ENCODE measurements around the gene PAX4. TPM values are rescaled to one million over a fixed set of nuclear protein-coding genes. Genes with fewer than 3 reads are reported as not detected.

Gene PAX4
- total and polyA plus RNA-seq, 2 donors (not counting 3 experiments of a cell fraction or from before 2014, with no cell fraction given) = not detected

DNA sequence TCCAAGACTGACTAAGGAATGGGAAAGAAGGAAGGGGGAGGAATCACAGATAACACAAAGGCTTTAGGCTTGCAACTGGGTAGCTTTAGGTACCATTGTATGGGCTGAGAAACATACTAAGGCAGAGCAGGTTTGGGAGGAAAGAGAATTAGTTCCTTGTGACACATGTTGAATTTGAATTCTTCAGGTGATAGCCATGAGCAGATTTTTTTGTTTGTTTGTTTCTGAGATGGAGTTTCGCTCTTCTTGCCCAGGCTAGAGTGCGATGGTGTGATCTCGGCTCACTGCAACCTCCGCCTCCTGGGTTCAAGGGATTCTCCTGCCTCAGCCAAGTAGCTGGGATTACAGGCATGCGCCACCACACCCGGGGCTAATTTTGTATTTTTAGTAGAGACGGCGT is 29.7 kb upstream of the PAX4 start:
- peaks cover 6% of the 10 kb centered on the region for H3K4me1 ChIP-seq (ENCODE audit: control insufficient read depth, extremely low read depth, insufficient read depth, low read length)
- H2AFZ ChIP-seq (ENCODE audit: low read depth, low read length) = no peak overlapping the region
- ChIA-PET POLR2A (no interaction called here), CTCF (no interaction called here)
- H3K27ac ChIP-seq (ENCODE audit: insufficient read depth, low read depth, low read length) = no peak overlapping the region
- intact Hi-C loops (cut with micrococcal nuclease) (no loop called here), dilution Hi-C loops (cut with MboI; ENCODE audit: extremely low pct_ligation_motif_present, low sequenced_read_pairs) (no loop called here)
- FAIRE-seq = no peak
- BruUV-seq (replicated peaks) = no TSS peak
- no peak overlapping the region for H3K4me3 ChIP-seq (replicated peaks in 1 of 3; ENCODE audit: insufficient read depth in 1 of 3, low read depth in 1 of 3, low read length in 3 of 3)
- no peaks in the 10 kb centered on the region for H4K20me1 ChIP-seq (replicated peaks; ENCODE audit: control insufficient read depth, extremely low read depth, insufficient read depth, low read length)
- no peaks in the 10 kb centered on the region for H3K9me3 ChIP-seq (replicated peaks; ENCODE audit: control insufficient read depth, insufficient read depth, low read length)
- no peaks in the 10 kb centered on the region for H3K36me3 ChIP-seq (ENCODE audit: control insufficient read depth in 2 of 2, extremely low read depth in 1 of 2, insufficient read depth in 2 of 2, low read length in 2 of 2)
- no peak for DNase-seq (ENCODE audit: low read depth, low spot score)
- no peak overlapping the region for H3K9ac ChIP-seq (replicated peaks; ENCODE audit: extremely low read depth, insufficient read depth, low read length)
- H3K27me3 ChIP-seq (ENCODE audit: control insufficient read depth in 2 of 2, insufficient read depth in 2 of 2, low read length in 2 of 2) = peaks cover 2 to 3% of the 10 kb centered on the region in 2 experiments
- no peak overlapping the region for H3K4me2 ChIP-seq (ENCODE audit: insufficient read depth, low read length)
- TF ChIP-seq GATA2 (IDR thresholded peaks at IDR 0.05; ENCODE audit: insufficient read depth, insufficient read length, low read depth, low read length) = no peak
- no peak for TF ChIP-seq POLR2A (IDR thresholded peaks at IDR 0.05; ENCODE audit: low read depth, low read length)
- H3K9me1 ChIP-seq (replicated peaks; ENCODE audit: control insufficient read depth, extremely low read depth, insufficient read depth, low read length) = no peaks in the 10 kb centered on the region
- peaks cover 6% of the 10 kb centered on the region for H3K79me2 ChIP-seq (ENCODE audit: control insufficient read depth, insufficient read depth, low read length)

DNA sequence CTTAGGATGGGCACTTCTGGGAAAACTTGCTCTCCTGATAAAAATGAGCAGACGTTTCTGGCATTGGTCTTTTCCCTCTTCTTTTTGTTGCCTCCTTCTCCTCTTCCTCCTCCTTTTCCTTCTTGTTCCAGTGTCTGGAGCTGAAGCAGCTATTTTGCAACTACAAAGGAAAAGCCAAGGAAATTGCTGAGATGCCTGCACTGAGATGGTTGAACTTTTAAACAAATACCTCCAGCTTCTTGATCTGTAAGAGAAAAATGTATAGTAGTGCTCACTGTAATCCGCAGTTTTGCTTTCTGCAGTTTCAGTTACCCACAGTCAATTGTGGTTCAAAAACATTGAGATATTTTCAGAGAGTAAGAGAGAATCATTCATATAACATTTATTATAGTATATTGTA is 26.5 kb upstream of the PAX4 start:
- Histone ChIP-seq H3K4me2 (ENCODE audit: insufficient read depth, low read length) (no peak overlapping the region), H3K36me3 (ENCODE audit: control insufficient read depth in 2 of 2, extremely low read depth in 1 of 2, insufficient read depth in 2 of 2, low read length in 2 of 2) (no peaks in the 10 kb centered on the region), H3K4me1 (ENCODE audit: control insufficient read depth, extremely low read depth, insufficient read depth, low read length) (no peaks in the 10 kb centered on the region), H2AFZ (ENCODE audit: low read depth, low read length) (no peak overlapping the region), H3K27ac (ENCODE audit: insufficient read depth, low read depth, low read length) (no peak overlapping the region), H3K9me3 (replicated peaks; ENCODE audit: control insufficient read depth, insufficient read depth, low read length) (no peaks in the 10 kb centered on the region), H3K9ac (replicated peaks; ENCODE audit: extremely low read depth, insufficient read depth, low read length) (no peak overlapping the region), H3K9me1 (replicated peaks; ENCODE audit: control insufficient read depth, extremely low read depth, insufficient read depth, low read length) (no peaks in the 10 kb centered on the region), H3K79me2 (ENCODE audit: control insufficient read depth, insufficient read depth, low read length) (no peaks in the 10 kb centered on the region), H4K20me1 (replicated peaks; ENCODE audit: control insufficient read depth, extremely low read depth, insufficient read depth, low read length) (no peaks in the 10 kb centered on the region), H3K27me3 (ENCODE audit: control insufficient read depth in 2 of 2, insufficient read depth in 2 of 2, low read length in 2 of 2) (peaks cover 2 to 6% of the 10 kb centered on the region in 2 experiments), H3K4me3 (replicated peaks in 1 of 3; ENCODE audit: insufficient read depth in 1 of 3, low read depth in 1 of 3, low read length in 3 of 3) (no peak overlapping the region)
- intact Hi-C loops (cut with micrococcal nuclease) (no loop called here), dilution Hi-C loops (cut with MboI; ENCODE audit: extremely low pct_ligation_motif_present, low sequenced_read_pairs) (no loop called here)
- ChIA-PET CTCF (no interaction called here), POLR2A (no interaction called here)
- DNase-seq (ENCODE audit: low read depth, low spot score) = peak; percentile 30
- BruUV-seq (replicated peaks) = no TSS peak
- FAIRE-seq = no peak
- no peak for TF ChIP-seq FOS (IDR thresholded peaks at IDR 0.05; ENCODE audit: borderline replicate concordance, insufficient read depth, low read length)
- TF ChIP-seq, protein P1, sequence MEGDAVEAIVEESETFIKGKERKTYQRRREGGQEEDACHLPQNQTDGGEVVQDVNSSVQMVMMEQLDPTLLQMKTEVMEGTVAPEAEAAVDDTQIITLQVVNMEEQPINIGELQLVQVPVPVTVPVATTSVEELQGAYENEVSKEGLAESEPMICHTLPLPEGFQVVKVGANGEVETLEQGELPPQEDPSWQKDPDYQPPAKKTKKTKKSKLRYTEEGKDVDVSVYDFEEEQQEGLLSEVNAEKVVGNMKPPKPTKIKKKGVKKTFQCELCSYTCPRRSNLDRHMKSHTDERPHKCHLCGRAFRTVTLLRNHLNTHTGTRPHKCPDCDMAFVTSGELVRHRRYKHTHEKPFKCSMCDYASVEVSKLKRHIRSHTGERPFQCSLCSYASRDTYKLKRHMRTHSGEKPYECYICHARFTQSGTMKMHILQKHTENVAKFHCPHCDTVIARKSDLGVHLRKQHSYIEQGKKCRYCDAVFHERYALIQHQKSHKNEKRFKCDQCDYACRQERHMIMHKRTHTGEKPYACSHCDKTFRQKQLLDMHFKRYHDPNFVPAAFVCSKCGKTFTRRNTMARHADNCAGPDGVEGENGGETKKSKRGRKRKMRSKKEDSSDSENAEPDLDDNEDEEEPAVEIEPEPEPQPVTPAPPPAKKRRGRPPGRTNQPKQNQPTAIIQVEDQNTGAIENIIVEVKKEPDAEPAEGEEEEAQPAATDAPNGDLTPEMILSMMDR (IDR thresholded peaks at IDR 0.05; ENCODE audit: extremely low read depth in 1 of 2, insufficient read depth in 1 of 2, low read depth in 1 of 2, low read length in 2 of 2) = no peak
- no peak for TF ChIP-seq EZH2 (IDR thresholded peaks at IDR 0.05; ENCODE audit: borderline replicate concordance, low read depth, low read length, severe bottlenecking)
- no peak for TF ChIP-seq POLR2A (IDR thresholded peaks at IDR 0.05; ENCODE audit: low read depth, low read length)
- TF ChIP-seq POLR2AphosphoS5 (IDR thresholded peaks at IDR 0.05; ENCODE audit: insufficient read depth, low read depth, low read length) = no peak
- no peak for TF ChIP-seq JUN (IDR thresholded peaks at IDR 0.05; ENCODE audit: borderline replicate concordance, insufficient read depth, insufficient read length, low read depth)
- no peak for TF ChIP-seq MYC (IDR thresholded peaks at IDR 0.05; ENCODE audit: low read depth, low read length)
- TF ChIP-seq GATA2 (IDR thresholded peaks at IDR 0.05; ENCODE audit: insufficient read depth, insufficient read length, low read depth, low read length) = no peak
- TF ChIP-seq, protein P2, sequence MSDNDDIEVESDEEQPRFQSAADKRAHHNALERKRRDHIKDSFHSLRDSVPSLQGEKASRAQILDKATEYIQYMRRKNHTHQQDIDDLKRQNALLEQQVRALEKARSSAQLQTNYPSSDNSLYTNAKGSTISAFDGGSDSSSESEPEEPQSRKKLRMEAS (IDR thresholded peaks at IDR 0.05; ENCODE audit: insufficient read depth, insufficient read length) = no peak

All from endothelial cell of umbilical vein (primary cell).